Stimulated activated CD4-positive, alpha-beta T cell treated with anti-CD3 and anti-CD28 coated beads, Interleukin-4, amount 100 ng/mL, for 1 hour (primary cell): Measurements from ENCODE around the gene GCNT3.
"Not testable (repeated sequence)": the region's sequence is repeated elsewhere in the genome, so short reads cannot be mapped to it uniquely, and the experiment has no call there.

Experiments used
- DNase-seq: peaks from one replicate; pipeline ENCODE4 v3.0.0-alpha.2; 2020

The GCNT3 gene

GRCh38 chr15:59618406-59618805, 6.8 kb downstream of the GCNT3 start:
- no peak for DNase-seq

- peak; percentile 32 for DNase-seq
Observed at GRCh38 chr15:59622289-59622688, 10.7 kb downstream of the GCNT3 start.

DNA sequence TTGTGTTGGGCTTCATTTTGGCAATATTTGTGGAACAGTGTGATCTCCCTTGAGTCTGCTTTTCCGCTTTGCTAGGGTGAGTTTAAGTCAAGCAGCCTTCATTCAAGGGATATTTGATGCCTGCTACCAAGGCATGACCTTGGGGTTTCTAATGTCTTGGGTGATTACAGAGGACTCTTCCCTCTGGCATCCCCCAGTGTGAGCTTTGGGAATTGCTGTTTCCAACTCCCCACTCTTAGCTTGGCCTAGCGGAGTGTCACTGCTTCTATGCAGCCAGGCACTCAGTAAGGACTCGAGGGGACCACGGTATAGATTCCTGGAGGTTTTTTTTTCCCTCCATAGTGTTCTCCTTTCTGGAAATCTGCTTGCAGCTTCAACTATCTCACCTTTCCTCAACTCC, 21.1 kb downstream of the GCNT3 start:
- DNase-seq: no peak

- no peak for DNase-seq
Observed at GRCh38 chr15:59636184-59636583, 24.6 kb downstream of the GCNT3 start.

GRCh38 chr15:59637507-59637906, 25.9 kb downstream of the GCNT3 start:
- not testable (repeated sequence) for DNase-seq

DNA sequence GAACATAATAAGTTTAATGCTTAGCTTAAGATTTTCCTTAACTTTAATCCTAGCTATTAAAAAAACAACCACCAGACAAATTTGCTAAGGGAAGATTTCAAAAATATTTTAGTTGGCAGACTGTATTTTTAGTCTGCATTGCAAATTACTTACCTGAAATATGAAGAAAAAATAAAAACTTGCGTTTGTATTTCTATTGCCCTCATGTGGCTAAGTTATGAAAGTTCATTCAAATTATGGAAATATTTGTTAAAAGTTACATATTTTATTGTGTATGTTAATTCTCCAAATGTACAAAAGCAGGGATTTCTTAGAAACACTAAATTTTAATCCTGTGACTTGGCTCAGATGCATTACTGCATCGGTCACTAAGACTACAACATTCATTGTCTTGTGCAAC, 30.8 kb downstream of the GCNT3 start:
- DNase-seq: no peak

- DNase-seq: no peak
Observed at GRCh38 chr15:59644756-59645155, 33.2 kb downstream of the GCNT3 start.

- DNase-seq: not testable (repeated sequence)
Observed at GRCh38 chr15:59645812-59646211, 34.2 kb downstream of the GCNT3 start.

- DNase-seq: no peak
Observed at GRCh38 chr15:59646277-59646676, 34.7 kb downstream of the GCNT3 start.

- no peak for DNase-seq
Observed at GRCh38 chr15:59647085-59647484, 35.5 kb downstream of the GCNT3 start.

DNA sequence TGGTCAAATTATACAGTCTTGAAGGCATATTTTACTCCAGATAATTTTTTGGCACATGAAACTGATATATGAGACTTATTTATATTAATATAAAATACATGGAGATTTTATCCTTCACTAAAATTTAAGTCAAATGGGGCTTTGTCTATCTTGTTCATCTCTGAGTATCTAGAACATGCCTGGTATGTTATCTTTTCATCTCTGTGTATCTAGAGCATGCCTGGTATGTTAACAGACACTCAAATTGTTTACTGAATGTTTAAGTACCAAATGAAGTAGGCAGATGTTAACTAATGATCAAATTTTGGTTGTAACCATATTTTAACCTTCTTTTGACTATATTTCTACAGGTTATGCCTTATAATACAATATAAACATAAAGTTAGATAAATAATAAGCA, 38.0 kb downstream of the GCNT3 start:
- no peak for DNase-seq

GRCh38 chr15:59654046-59654445, 42.5 kb downstream of the GCNT3 start:
- DNase-seq: no peak

GRCh38 chr15:59656897-59657634, 45.5 kb downstream of the GCNT3 start, which contains the start of gene GTF2A2:
TSS of gene GTF2A2 (minus strand) at chr15:59657515. CDS start at chr15:59652277, 5,238 bp downstream.
- peak; percentile 91 for DNase-seq

- DNase-seq: peak; percentile 10
Observed at GRCh38 chr15:59657635-59658125, 46.1 kb downstream of the GCNT3 start.

- DNase-seq: no peak
Observed at GRCh38 chr15:59659366-59659765, 47.8 kb downstream of the GCNT3 start.

- no peak for DNase-seq
Observed at GRCh38 chr15:59662260-59662659, 50.7 kb downstream of the GCNT3 start.

DNA sequence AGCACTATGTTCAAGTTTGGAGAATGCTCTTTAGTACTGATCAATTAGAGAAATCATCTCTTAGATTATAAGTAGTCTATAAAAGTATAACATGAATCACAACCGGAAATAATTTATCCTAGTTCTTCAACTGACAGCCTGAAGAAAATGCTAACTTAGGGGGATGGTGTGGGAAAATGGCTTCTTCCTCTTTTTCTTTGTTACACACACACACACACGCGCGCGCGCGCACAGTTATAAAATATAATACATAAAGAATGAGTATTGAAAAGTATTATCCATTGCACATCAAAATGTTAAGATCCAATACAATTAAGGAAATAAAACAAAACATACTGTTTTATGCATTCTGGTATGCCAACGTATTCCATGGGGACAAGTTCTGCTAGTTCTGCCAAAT, 57.0 kb downstream of the GCNT3 start:
- DNase-seq: no peak
